ENCODE measurements around the gene RNU2-63P.
A peak's percentile ranks its signal among the peaks of the same experiment; 100 is the strongest.
"Not testable (repeated sequence)": the region's sequence is repeated elsewhere in the genome, so short reads cannot be mapped to it uniquely, and the experiment has no call there.

The RNU2-63P gene

GRCh38 chr2:88049622-88050021, 33.3 kb upstream of the RNU2-63P start:
- Histone ChIP-seq H3K27me3 (ENCODE audit: low read depth) (no peaks in the 10 kb centered on the region), H3K36me3 (replicated peaks) (no peaks in the 10 kb centered on the region), H3K4me3 (no peak overlapping the region), H3K9me3 (no peaks in the 10 kb centered on the region), H3K4me1 (peaks cover 5% of the 10 kb centered on the region; the same call in 1 of the 2 replicates)
- in situ Hi-C loops (cut with MboI; ENCODE audit: low sequenced_read_pairs), result loop anchor here (25.0 kb wide), 1 partner anchor 413 kb away; the partner anchor contains the start of gene FOXI3
- DNase-seq (ENCODE audit: low spot score in 2 of 2), result no peak

- in situ Hi-C loops (cut with MboI; ENCODE audit: low sequenced_read_pairs), result no loop called here
- Histone ChIP-seq H3K4me3 (no peak overlapping the region), H3K36me3 (replicated peaks) (no peaks in the 10 kb centered on the region), H3K27me3 (ENCODE audit: low read depth) (no peaks in the 10 kb centered on the region), H3K9me3 (no peaks in the 10 kb centered on the region), H3K4me1 (no peaks in the 10 kb centered on the region)
- DNase-seq (ENCODE audit: low spot score in 2 of 2), result no peak
These were observed 32.2 kb upstream of the RNU2-63P start for GRCh38 chr2:88048541-88048940.

DNA sequence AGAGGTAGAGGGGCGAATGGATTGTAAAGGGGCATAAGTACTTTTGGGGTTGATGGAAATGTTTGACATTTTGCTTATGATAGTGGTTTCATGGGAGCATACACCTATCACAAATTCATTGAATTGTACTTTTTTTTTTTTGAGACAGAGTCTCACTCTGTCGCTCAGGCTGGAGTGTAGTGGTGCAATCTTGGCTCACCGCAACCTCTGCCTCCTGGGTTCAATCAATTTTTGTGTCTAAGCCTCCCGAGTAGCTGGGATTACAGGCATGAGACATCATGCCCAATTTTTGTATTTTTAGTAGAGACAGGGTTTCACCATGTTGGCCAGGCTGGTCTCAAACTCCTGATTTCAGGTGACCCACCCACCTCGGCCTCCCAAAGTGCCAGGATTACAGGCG, 29.2 kb upstream of the RNU2-63P start:
- H3K27me3 ChIP-seq (ENCODE audit: low read depth); in situ Hi-C loops (cut with MboI; ENCODE audit: low sequenced_read_pairs); H3K4me3 ChIP-seq; DNase-seq (ENCODE audit: low spot score in 2 of 2); H3K9me3 ChIP-seq; H3K4me1 ChIP-seq; H3K36me3 ChIP-seq (replicated peaks): not testable (repeated sequence)

- no peaks in the 10 kb centered on the region for H3K27me3 ChIP-seq (ENCODE audit: low read depth)
- DNase-seq (ENCODE audit: low spot score in 2 of 2), result no peak
- in situ Hi-C loops (cut with MboI; ENCODE audit: low sequenced_read_pairs), result no loop called here
- no peaks in the 10 kb centered on the region for H3K36me3 ChIP-seq (replicated peaks)
- H3K4me3 ChIP-seq, result no peak overlapping the region
- H3K4me1 ChIP-seq, result no peaks in the 10 kb centered on the region
- H3K9me3 ChIP-seq, result no peaks in the 10 kb centered on the region
These were observed 26.1 kb upstream of the RNU2-63P start for GRCh38 chr2:88042476-88042875.

DNA sequence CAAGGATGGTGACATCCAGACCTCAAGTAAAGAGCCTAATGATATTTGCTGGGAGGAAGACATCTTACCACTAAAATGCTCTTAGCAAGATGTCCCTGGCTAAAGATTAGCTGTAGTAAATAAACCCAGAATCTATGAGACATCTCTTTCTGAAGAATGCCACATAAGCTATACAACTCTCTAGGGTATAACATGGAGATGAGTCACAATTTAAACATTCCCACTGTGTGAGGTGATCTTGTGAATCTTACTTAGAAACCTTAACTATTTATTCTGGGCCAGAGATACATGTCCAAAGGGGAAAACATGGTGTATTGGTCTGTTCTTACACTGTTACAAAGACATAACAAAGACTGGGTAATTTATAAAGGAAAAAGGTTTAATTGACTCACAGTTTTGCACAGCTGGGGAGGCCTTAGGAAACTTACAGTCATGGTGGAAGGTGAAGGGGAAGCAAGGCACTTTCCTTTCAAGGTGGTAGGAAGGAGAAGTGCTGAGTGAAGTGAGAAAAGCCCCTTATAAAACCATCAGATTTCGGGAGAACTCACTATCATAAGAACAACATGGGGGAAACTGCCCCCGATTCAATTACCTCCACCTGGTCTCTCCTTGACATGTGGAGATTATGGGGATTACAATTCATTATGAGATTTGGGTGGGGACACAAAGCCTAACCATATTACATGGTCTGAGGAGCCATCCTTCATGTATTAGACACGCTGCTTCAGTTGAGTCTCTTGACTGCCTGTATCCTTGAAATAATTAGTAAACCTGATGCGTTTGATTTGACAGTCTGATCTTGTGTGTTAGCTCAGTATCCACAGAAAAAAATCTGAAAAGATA, 22.1 kb upstream of the RNU2-63P start:
- no peak overlapping the region for H3K4me3 ChIP-seq
- in situ Hi-C loops (cut with MboI; ENCODE audit: low sequenced_read_pairs), result no loop called here
- H3K36me3 ChIP-seq (replicated peaks), result no peaks in the 10 kb centered on the region
- no peaks in the 10 kb centered on the region for H3K27me3 ChIP-seq (ENCODE audit: low read depth)
- H3K4me1 ChIP-seq, result no peaks in the 10 kb centered on the region
- H3K9me3 ChIP-seq, result no peaks in the 10 kb centered on the region
- DNase-seq (ENCODE audit: low spot score in 2 of 2), result no peak

DNA sequence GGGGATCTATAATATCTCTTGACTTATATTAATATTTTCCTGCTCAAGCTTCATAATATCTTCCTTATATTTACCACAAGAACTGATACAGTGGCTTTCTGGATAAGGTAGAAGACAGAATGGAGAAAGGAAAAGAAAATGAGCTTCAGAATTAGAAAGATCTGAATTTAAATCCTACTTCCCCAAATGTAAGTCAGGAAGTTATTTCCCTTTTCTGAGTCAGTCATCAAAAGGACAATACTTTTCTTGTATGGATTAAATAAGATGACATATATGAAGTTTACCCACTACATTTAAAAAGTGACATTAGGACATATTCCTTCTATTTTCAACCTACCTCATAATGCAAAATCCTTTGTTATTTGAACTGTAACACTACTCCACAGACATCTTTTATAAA, 20.3 kb upstream of the RNU2-63P start:
- Histone ChIP-seq H3K4me3 (no peak overlapping the region), H3K4me1 (no peaks in the 10 kb centered on the region), H3K36me3 (replicated peaks) (no peaks in the 10 kb centered on the region), H3K27me3 (ENCODE audit: low read depth) (no peaks in the 10 kb centered on the region), H3K9me3 (no peaks in the 10 kb centered on the region)
- in situ Hi-C loops (cut with MboI; ENCODE audit: low sequenced_read_pairs), result no loop called here
- DNase-seq (ENCODE audit: low spot score in 2 of 2), result no peak

DNA sequence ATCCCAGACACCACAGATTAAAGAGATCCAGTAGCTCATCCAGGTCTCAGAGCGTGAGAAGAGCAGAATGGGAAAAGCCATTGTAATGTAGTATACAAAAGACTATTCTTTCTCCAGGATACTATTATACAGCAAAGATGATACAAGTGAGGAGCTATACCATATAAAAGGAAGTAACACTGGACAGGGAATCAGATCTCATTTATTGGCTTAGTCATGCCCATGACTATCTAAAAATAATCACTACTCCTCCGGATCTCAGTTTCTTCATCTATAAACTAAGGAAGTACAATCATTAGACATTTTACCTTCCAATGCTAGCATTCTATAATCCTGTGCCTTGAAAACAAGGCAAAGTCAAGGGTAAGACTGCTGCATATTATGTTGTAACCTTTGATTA, 19.8 kb upstream of the RNU2-63P start:
- in situ Hi-C loops (cut with MboI; ENCODE audit: low sequenced_read_pairs), result no loop called here

DNA sequence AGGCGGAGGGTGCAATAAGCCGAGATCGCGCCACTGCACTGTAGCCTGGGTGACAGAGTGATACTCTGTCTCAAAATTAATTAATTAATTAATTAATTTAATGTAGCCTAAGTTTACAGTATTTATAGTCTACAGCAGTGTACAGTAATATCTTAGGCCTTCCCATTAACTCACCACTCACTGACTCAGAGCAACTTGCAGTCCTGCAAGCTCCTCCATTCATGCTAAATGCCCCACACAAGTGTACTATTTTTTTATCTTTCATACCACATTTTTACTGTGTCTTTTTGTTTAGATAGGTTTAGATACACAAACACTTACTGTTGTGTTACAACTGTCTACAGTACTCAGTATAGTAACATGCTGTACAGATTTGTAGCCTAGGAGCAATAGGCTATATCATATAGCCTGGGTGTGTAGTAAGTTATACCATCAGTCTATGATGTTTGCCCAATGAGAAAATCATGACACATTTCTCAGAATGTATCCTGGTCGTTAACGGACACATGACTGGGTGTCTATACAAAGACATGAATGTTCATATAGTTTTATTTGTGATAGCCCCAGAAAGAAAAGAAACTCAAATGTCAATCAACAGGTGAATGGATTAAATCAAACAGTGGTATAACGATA, 15.8 kb upstream of the RNU2-63P start:
- DNase-seq (ENCODE audit: low spot score in 2 of 2), result no peak
- no peak overlapping the region for H3K4me3 ChIP-seq
- in situ Hi-C loops (cut with MboI; ENCODE audit: low sequenced_read_pairs), result no loop called here
- no peaks in the 10 kb centered on the region for H3K9me3 ChIP-seq
- H3K4me1 ChIP-seq, result peaks cover 9% of the 10 kb centered on the region
- no peaks in the 10 kb centered on the region for H3K27me3 ChIP-seq (ENCODE audit: low read depth)
- no peaks in the 10 kb centered on the region for H3K36me3 ChIP-seq (replicated peaks)

More for the DNA sequence above, 19.8 kb upstream of the RNU2-63P start:
- H3K4me3 ChIP-seq, result no peak overlapping the region
- H3K36me3 ChIP-seq (replicated peaks), result no peaks in the 10 kb centered on the region
- no peaks in the 10 kb centered on the region for H3K4me1 ChIP-seq
- H3K27me3 ChIP-seq (ENCODE audit: low read depth), result no peaks in the 10 kb centered on the region
- no peaks in the 10 kb centered on the region for H3K9me3 ChIP-seq
- DNase-seq (ENCODE audit: low spot score in 2 of 2), result no peak

GRCh38 chr2:88028931-88029330, 12.6 kb upstream of the RNU2-63P start:
- in situ Hi-C loops (cut with MboI; ENCODE audit: low sequenced_read_pairs), result no loop called here

DNA sequence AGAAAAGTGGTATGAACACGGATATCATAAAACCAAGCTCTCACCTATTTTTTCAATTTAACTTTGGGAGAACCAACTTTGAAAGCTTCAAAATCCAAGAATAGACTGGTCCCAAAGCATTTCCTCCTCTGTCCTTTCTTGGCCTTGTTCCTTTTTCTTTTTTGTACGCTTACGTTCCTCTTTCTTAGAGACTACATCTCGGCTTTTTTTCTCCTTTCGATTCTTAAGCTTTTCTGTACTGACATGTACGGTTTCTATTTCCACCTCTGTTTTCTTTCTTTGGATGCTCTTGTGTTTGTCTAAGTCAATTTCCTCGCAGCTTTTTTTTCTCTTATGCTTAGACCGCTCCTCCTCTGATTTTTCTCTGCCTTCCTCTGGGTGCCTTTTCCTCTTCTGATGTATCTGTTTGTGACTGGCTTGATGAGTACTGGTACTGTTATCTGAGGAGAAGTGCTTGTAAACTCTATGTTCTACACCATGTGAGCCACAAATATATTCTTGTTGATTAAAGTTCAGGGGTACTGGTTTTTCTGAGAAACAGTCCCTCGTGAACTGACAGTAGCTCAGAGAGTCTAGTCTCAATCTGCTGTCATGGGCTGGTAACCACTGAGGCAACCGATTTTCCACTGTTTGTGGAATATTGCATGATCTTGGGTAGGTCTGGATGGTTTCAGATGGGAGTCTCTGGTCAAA, 11.5 kb upstream of the RNU2-63P start:
- Histone ChIP-seq H3K36me3 (replicated peaks) (no peaks in the 10 kb centered on the region), H3K27me3 (ENCODE audit: low read depth) (no peaks in the 10 kb centered on the region), H3K4me1 (peaks cover 13% of the 10 kb centered on the region), H3K4me3 (no peak overlapping the region), H3K9me3 (no peaks in the 10 kb centered on the region)
- no peak for DNase-seq (ENCODE audit: low spot score in 2 of 2)
- in situ Hi-C loops (cut with MboI; ENCODE audit: low sequenced_read_pairs), result no loop called here

More at GRCh38 chr2:88028931-88029330, 12.6 kb upstream of the RNU2-63P start:
- Histone ChIP-seq H3K27me3 (ENCODE audit: low read depth) (no peaks in the 10 kb centered on the region), H3K4me1 (peaks cover 13% of the 10 kb centered on the region), H3K4me3 (no peak overlapping the region), H3K36me3 (replicated peaks) (no peaks in the 10 kb centered on the region), H3K9me3 (no peaks in the 10 kb centered on the region)
- DNase-seq (ENCODE audit: low spot score in 2 of 2), result no peak

- H3K4me3 ChIP-seq, result no peak overlapping the region
- H3K9me3 ChIP-seq, result no peaks in the 10 kb centered on the region
- no peaks in the 10 kb centered on the region for H3K27me3 ChIP-seq (ENCODE audit: low read depth)
- H3K36me3 ChIP-seq (replicated peaks), result no peaks in the 10 kb centered on the region
- in situ Hi-C loops (cut with MboI; ENCODE audit: low sequenced_read_pairs), result no loop called here
- peaks cover 4% of the 10 kb centered on the region; the same call in 1 of the 2 replicates for H3K4me1 ChIP-seq
- peak; percentile 69 to 85 for DNase-seq (ENCODE audit: low spot score in 2 of 2)
These were observed 8.2 kb upstream of the RNU2-63P start for GRCh38 chr2:88024509-88024908.

DNA sequence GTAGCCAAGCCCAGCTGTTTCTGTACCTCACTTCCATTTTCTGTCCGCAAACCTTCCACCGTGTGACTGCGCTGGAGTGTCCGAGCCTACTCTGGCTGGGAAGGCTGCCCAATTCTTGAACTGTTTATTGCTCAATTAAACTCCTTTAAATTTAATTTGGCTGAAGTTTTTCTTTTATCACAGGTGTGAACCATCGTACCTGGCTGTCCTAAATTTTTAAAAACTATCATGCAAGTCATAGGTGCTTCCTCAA, 6.2 kb upstream of the RNU2-63P start:
- H3K36me3 ChIP-seq (replicated peaks), result no peaks in the 10 kb centered on the region
- H3K9me3 ChIP-seq, result no peaks in the 10 kb centered on the region
- no peak for DNase-seq (ENCODE audit: low spot score in 2 of 2)
- in situ Hi-C loops (cut with MboI; ENCODE audit: low sequenced_read_pairs), result no loop called here
- H3K27me3 ChIP-seq (ENCODE audit: low read depth), result no peaks in the 10 kb centered on the region
- no peak overlapping the region for H3K4me3 ChIP-seq
- peaks cover 4% of the 10 kb centered on the region; the same call in 1 of the 2 replicates for H3K4me1 ChIP-seq

GRCh38 chr2:88019985-88020384, 3.6 kb upstream of the RNU2-63P start:
- H3K36me3 ChIP-seq (replicated peaks), result no peaks in the 10 kb centered on the region
- H3K9me3 ChIP-seq, result no peaks in the 10 kb centered on the region
- H3K4me1 ChIP-seq, result peaks cover 4% of the 10 kb centered on the region
- DNase-seq (ENCODE audit: low spot score in 2 of 2), result no peak
- no peaks in the 10 kb centered on the region for H3K27me3 ChIP-seq (ENCODE audit: low read depth)
- no peak overlapping the region for H3K4me3 ChIP-seq
- in situ Hi-C loops (cut with MboI; ENCODE audit: low sequenced_read_pairs), result no loop called here

DNA sequence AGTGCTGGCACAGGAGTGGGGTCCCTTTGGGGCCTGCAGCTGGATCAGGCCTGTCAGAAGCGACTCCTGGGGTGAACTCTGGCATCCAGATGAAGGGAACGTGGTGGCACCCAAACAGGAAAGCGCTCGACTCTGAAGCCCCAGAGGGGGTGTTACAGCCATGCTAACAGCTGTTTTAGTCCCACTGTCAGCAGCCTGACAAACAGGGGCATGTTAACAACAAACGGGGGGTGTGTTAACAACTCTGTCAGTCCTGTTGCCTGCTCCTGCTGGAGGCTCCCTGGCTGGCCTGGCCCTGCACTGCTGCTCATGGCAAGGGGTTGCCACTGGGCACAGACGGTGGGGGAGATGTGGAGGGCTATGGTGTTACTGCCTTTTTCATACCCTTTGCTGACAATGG, 2.6 kb upstream of the RNU2-63P start:
- DNase-seq (ENCODE audit: low spot score in 2 of 2), result no peak

More for the DNA sequence above, 2.6 kb upstream of the RNU2-63P start:
- Histone ChIP-seq H3K27me3 (ENCODE audit: low read depth) (no peaks in the 10 kb centered on the region), H3K4me3 (no peak overlapping the region), H3K4me1 (peaks cover 6% of the 10 kb centered on the region), H3K36me3 (replicated peaks) (no peaks in the 10 kb centered on the region), H3K9me3 (no peaks in the 10 kb centered on the region)
- in situ Hi-C loops (cut with MboI; ENCODE audit: low sequenced_read_pairs), result no loop called here
